Fibroblast of villous mesenchyme (primary cell): ENCODE results near the gene SLC39A11. TPM values are rescaled to one million over a fixed set of nuclear protein-coding genes. Genes with fewer than 3 reads are reported as not detected.

Experiments used
- DNase-seq: peaks from one replicate; pipeline ENCODE4 v3.0.0-alpha.2; 2010; ENCODE audit warnings: low read depth
- H3K4me3 ChIP-seq: 2 replicates; pipeline ENCODE4 v1.5.1; 2011; ENCODE audit warnings: low read depth, mild to moderate bottlenecking, low read length
- total RNA-seq: library from RNA; depleted of rRNA; stranded (reverse); fragments of >200 nt; gene quantifications from 2 replicates; pipeline ENCODE4 v1.2.3, GENCODE V29; 2012
- TF ChIP-seq, protein P1 (sequence below): IDR thresholded peaks from 2 replicates; pipeline ENCODE4 v1.5.1; 2012; ENCODE audit warnings: low read depth, mild to moderate bottlenecking, low read length; ENCODE audit not compliant: insufficient read depth

The SLC39A11 gene
- total RNA-seq, 1 donor, result 16.0 TPM

DNA sequence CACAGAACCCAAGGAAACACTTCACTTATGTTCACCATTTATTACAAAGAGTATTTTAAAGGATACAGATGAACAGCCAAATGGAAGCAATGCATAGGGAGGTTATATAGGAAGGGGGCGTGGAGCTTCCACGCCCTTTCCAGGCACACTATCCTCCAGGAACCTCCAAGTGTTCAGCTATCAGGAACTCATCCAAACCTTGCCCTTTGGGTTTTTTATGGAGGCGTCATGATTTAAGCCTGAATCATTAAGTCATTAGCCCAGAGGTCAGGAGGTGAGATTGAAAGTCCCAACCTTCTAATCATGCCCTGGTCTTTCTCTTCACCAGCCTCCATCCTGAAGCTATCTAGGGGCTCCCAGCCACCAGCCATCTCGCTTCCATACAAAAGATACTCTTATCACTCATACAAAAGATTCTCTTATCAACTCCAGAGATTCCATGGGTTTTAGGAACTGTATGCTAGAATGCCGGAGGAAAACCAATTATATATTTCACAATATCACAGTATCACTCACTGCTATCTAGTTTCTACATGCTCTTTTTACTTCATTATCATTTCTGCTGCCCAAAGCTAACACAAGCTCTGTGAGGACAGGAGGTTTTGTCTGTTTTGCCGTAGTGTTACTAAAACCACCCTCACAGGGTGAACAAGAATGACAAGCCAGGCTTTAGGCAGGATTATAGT lies 213.4 kb downstream of the SLC39A11 start:
- DNase-seq, result no peak
- no peak overlapping the region for H3K4me3 ChIP-seq
- TF ChIP-seq, protein P1, sequence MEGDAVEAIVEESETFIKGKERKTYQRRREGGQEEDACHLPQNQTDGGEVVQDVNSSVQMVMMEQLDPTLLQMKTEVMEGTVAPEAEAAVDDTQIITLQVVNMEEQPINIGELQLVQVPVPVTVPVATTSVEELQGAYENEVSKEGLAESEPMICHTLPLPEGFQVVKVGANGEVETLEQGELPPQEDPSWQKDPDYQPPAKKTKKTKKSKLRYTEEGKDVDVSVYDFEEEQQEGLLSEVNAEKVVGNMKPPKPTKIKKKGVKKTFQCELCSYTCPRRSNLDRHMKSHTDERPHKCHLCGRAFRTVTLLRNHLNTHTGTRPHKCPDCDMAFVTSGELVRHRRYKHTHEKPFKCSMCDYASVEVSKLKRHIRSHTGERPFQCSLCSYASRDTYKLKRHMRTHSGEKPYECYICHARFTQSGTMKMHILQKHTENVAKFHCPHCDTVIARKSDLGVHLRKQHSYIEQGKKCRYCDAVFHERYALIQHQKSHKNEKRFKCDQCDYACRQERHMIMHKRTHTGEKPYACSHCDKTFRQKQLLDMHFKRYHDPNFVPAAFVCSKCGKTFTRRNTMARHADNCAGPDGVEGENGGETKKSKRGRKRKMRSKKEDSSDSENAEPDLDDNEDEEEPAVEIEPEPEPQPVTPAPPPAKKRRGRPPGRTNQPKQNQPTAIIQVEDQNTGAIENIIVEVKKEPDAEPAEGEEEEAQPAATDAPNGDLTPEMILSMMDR, result no peak

DNA sequence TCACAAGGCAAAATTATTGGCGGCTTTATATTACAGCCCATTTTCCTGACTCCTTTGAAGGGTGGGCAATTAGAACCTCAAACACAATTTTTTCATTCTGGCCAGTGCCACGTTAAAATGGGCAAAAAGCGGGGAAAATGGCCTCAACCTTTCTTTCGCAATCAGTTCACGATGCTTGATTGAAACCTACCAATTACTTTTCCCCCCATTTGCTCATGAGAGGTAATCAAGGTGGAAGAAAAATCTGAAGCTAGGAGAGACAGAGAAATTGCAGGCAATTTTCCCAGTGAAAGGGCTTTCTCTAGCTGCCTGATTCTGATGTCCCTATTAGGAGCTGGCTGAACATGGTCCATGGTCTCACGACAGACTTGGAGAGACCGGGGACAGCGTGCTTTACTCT lies 215.1 kb downstream of the SLC39A11 start:
- TF ChIP-seq, protein P1, result no peak
- no peak overlapping the region for H3K4me3 ChIP-seq
- no peak for DNase-seq

DNA sequence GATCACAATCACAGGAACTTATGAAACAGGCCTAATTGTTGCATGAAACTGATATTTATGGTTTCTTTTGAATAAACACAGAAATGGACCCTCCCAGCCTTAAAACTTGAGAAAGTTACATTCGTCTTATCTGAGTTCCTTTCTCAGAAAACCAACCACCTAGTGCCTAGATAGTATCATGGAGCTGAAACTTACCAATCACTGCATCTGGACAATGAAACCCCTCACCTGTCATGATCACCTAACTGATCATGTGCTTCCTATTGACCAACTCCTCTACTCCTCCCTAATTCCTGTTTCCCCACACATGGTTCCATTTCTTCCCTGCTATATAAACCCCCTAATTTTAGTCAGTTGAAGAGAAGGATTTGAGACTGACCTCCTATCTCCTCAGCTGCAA lies 216.1 kb downstream of the SLC39A11 start:
- DNase-seq, result no peak
- H3K4me3 ChIP-seq, result no peak overlapping the region
- TF ChIP-seq, protein P1, result no peak

DNA sequence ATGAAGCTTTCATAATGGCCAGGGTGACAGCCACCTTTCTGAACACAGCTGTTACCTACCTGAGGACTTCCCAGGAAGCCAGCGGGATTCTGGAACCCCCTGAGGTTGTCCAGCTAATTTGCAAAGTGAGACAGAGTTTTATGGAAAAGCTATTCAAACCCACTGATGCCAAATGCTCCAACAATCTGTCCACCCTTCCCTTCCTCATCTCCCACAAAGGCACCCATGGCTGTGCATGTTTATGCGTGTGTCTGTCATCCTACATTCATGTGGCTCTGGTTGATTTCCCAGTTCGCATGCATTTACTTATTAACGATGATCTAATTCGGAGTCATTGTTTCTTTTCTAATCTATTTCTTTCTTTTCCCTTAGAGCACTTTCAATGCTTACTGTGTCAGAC lies 217.1 kb downstream of the SLC39A11 start:
- no peak for DNase-seq
- TF ChIP-seq, protein P1, result no peak
- H3K4me3 ChIP-seq, result no peak overlapping the region

DNA sequence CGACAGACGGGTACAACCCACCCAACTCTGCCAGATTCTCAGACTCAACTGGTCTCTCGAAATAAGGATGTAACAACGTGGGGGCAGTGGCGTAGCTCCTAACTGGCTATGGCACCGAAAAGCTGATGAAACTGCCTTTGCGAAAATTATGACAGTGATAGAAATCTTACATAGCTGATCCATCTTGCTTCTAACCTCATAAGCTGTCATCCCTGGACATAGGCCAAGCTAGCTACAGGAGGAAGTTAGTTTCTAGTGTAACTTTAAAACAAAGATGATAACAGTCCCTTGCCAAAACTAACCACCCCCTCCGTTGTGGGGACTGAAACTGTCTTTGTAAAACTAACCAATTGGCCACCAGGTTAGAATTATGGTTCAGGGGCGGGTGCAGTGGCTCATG lies 220.1 kb downstream of the SLC39A11 start:
- TF ChIP-seq, protein P1, result no peak
- no peak for DNase-seq
- no peak overlapping the region for H3K4me3 ChIP-seq

DNA sequence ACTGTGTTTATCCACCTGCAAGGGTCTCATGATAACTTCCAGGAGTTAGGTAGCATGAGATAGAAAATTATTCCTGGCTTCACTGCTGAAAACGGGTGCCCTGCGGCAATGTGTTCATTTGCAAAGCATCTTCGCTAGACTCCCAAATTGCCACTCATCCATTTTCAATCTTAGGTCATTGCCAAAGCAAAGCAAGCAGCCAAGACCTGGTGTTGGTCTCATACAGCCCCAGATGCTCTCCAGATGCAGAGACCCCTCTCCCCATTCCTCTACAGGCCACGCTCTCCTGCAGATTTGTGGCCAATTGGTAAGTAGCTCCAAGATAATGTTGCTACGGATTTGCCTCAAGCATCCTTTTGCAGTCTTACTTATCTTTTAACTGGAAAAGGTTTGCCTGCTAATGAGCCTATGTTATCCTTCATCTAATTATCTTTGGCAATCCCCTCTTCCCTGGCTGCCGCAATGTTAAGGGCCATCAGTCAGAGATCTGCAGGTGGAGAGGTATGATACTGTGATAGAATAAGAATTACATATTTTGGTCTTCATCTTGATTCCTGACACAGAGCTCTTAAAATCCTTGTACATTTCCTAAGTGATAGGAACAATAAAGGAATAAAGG lies 222.0 kb downstream of the SLC39A11 start:
- H3K4me3 ChIP-seq, result no peak overlapping the region
- TF ChIP-seq, protein P1, result no peak
- DNase-seq, result no peak
